Measurements from ENCODE around the gene PRSS12. TPM values are rescaled to one million over a fixed set of nuclear protein-coding genes. Genes with fewer than 3 reads are reported as not detected.

The PRSS12 gene
- polyA plus RNA-seq, 1 experiment: 108 TPM

- H3K36me3 ChIP-seq (ENCODE audit: control insufficient read depth, insufficient read depth, low read length): no peaks in the 10 kb centered on the region
- TF ChIP-seq, protein P1, sequence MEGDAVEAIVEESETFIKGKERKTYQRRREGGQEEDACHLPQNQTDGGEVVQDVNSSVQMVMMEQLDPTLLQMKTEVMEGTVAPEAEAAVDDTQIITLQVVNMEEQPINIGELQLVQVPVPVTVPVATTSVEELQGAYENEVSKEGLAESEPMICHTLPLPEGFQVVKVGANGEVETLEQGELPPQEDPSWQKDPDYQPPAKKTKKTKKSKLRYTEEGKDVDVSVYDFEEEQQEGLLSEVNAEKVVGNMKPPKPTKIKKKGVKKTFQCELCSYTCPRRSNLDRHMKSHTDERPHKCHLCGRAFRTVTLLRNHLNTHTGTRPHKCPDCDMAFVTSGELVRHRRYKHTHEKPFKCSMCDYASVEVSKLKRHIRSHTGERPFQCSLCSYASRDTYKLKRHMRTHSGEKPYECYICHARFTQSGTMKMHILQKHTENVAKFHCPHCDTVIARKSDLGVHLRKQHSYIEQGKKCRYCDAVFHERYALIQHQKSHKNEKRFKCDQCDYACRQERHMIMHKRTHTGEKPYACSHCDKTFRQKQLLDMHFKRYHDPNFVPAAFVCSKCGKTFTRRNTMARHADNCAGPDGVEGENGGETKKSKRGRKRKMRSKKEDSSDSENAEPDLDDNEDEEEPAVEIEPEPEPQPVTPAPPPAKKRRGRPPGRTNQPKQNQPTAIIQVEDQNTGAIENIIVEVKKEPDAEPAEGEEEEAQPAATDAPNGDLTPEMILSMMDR (IDR thresholded peaks at IDR 0.05; ENCODE audit: insufficient read depth, low read depth, low read length): no peak
- ChIA-PET POLR2A (no interaction called here), CTCF (no interaction called here)
- H3K27me3 ChIP-seq (ENCODE audit: control insufficient read depth, insufficient read depth, low read length): no peaks in the 10 kb centered on the region
- H3K4me3 ChIP-seq (ENCODE audit: low read depth, low read length): no peak overlapping the region
- no peak for DNase-seq (ENCODE audit: low read depth)
These were observed 4.8 kb upstream of the PRSS12 start for GRCh38 chr4:118357601-118358000.

GRCh38 chr4:118356731-118357130, 3.9 kb upstream of the PRSS12 start:
- ChIA-PET POLR2A (no interaction called here), CTCF (no interaction called here)
- H3K36me3 ChIP-seq (ENCODE audit: control insufficient read depth, insufficient read depth, low read length): no peaks in the 10 kb centered on the region
- H3K27me3 ChIP-seq (ENCODE audit: control insufficient read depth, insufficient read depth, low read length): no peaks in the 10 kb centered on the region
- DNase-seq (ENCODE audit: low read depth): no peak
- H3K4me3 ChIP-seq (ENCODE audit: low read depth, low read length): no peak overlapping the region
- TF ChIP-seq, protein P1 (IDR thresholded peaks at IDR 0.05; ENCODE audit: insufficient read depth, low read depth, low read length): no peak

DNA sequence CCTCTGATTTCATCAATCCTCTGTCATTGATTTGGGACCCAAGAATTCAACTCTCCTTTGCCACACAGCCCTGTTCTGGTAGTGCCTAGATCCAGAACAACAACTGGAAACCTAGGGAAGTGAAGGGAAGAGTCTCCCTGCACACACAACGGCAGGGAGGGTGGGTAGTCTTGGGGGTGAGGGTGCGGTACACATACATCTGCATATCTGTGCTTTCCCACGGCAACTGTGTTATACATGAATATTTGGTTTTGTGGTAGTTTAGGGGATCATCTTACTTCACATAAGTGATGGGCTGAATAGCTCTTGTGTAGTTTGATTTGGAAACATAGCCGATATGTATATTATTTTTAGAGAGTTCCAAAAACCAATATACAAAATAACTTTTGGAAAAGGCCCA, 3.3 kb upstream of the PRSS12 start:
- no peak for DNase-seq (ENCODE audit: low read depth)
- Histone ChIP-seq H3K36me3 (ENCODE audit: control insufficient read depth, insufficient read depth, low read length) (no peaks in the 10 kb centered on the region), H3K4me3 (ENCODE audit: low read depth, low read length) (no peak overlapping the region), H3K27me3 (ENCODE audit: control insufficient read depth, insufficient read depth, low read length) (no peaks in the 10 kb centered on the region)
- POLR2A ChIA-PET: no interaction called here
- CTCF ChIA-PET: no interaction called here
- TF ChIP-seq, protein P1 (IDR thresholded peaks at IDR 0.05; ENCODE audit: insufficient read depth, low read depth, low read length): no peak

DNA sequence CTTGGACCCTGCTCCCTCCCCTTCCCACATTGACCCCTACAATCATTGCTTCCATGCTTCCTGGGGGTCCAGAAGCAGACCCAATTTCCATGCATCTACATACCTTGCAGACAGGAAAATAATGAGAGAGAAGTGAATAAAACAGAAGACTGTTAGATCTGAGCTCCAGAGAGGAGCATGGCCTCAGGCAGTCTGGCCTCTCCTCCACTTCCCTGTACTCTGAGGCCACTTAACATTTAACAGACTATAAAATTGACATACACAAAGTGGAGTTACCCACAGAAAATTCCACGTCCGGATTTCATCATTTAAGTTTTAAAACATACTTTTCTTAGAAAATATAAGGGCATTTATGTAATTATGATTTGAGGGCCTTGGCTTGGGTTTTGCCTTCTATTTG, 2.1 kb upstream of the PRSS12 start:
- Histone ChIP-seq H3K27me3 (ENCODE audit: control insufficient read depth, insufficient read depth, low read length) (no peaks in the 10 kb centered on the region), H3K4me3 (ENCODE audit: low read depth, low read length) (no peak overlapping the region), H3K36me3 (ENCODE audit: control insufficient read depth, insufficient read depth, low read length) (no peaks in the 10 kb centered on the region)
- no peak for DNase-seq (ENCODE audit: low read depth)
- ChIA-PET CTCF (interaction anchor here (0.9 to 6.1 kb wide), 3 partner anchors 11 to 74 kb away, joined by 3 to 68 read pairs (median 5); no protein-coding TSS in a partner anchor), POLR2A (interaction anchor here (0.6 kb wide), 1 partner anchor 73 kb away, joined by 3 read pairs; no protein-coding TSS in a partner anchor)
- TF ChIP-seq, protein P1 (IDR thresholded peaks at IDR 0.05; ENCODE audit: insufficient read depth, low read depth, low read length): no peak

- POLR2A ChIA-PET: interaction anchor here (0.6 to 1.5 kb wide), 3 partner anchors 14 to 72 kb away, joined by 3 to 5 read pairs (median 3); no protein-coding TSS in a partner anchor
- peak overlapping the region; percentile 73 for H3K4me3 ChIP-seq (ENCODE audit: low read depth, low read length)
- CTCF ChIA-PET: interaction anchor here (0.6 to 6.1 kb wide), 17 partner anchors 9 to 473 kb away, joined by 3 to 68 read pairs (median 5); no protein-coding TSS in a partner anchor
- TF ChIP-seq, protein P1 (IDR thresholded peaks at IDR 0.05; ENCODE audit: insufficient read depth, low read depth, low read length): no peak
- no peak for DNase-seq (ENCODE audit: low read depth)
- no peaks in the 10 kb centered on the region for H3K27me3 ChIP-seq (ENCODE audit: control insufficient read depth, insufficient read depth, low read length)
- H3K36me3 ChIP-seq (ENCODE audit: control insufficient read depth, insufficient read depth, low read length): no peaks in the 10 kb centered on the region
These were observed 779 bp upstream of the PRSS12 start for GRCh38 chr4:118353534-118354030.
